Mammary epithelial cell (primary cell): ENCODE results near the gene CFAP69.

ENCODE experiments used
- EZH2 ChIP-seq: IDR thresholded peaks from 2 replicates; pipeline ENCODE4 v1.6.1; 2012; ENCODE audit warnings: low read length, inconsistent platforms, borderline replicate concordance
- TF ChIP-seq, protein P1 (sequence below), 2 donors: IDR thresholded peaks in 1 of 2; conservative IDR thresholded peaks in 1 of 2; 2 replicates each; pipeline ENCODE4 v1.5.1; 2011 to 2012; ENCODE audit warnings: inconsistent platforms in 2 of 2, low read length in 2 of 2, mild to moderate bottlenecking in 2 of 2, control low read depth in 1 of 2, low read depth in 1 of 2; ENCODE audit not compliant: insufficient read depth in 1 of 2; ENCODE audit errors: extremely low read depth in 1 of 2

DNA sequence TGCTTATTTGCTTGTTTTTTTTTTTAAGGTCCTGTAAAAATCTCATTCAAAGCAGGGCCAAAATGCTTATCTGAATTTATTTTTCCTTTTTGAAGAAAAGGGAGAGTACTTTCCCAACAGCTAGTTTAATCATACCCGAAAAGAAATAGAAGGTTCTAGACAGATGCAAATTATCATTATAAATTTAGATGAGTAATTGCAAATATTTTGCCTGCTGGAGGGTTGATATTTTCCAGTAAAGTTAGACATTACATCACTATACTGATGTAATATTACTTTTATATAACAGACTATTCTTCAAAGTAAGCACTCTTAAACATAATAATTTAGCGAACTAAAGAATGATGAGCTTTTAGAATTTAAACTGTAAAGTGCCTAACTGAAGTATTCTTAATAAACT is 14.1 kb upstream of the CFAP69 start:
- TF ChIP-seq, protein P1, sequence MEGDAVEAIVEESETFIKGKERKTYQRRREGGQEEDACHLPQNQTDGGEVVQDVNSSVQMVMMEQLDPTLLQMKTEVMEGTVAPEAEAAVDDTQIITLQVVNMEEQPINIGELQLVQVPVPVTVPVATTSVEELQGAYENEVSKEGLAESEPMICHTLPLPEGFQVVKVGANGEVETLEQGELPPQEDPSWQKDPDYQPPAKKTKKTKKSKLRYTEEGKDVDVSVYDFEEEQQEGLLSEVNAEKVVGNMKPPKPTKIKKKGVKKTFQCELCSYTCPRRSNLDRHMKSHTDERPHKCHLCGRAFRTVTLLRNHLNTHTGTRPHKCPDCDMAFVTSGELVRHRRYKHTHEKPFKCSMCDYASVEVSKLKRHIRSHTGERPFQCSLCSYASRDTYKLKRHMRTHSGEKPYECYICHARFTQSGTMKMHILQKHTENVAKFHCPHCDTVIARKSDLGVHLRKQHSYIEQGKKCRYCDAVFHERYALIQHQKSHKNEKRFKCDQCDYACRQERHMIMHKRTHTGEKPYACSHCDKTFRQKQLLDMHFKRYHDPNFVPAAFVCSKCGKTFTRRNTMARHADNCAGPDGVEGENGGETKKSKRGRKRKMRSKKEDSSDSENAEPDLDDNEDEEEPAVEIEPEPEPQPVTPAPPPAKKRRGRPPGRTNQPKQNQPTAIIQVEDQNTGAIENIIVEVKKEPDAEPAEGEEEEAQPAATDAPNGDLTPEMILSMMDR (conservative IDR thresholded peaks at IDR 0.05 in 1 of 2, IDR thresholded peaks at IDR 0.05 in 1 of 2; ENCODE audit: extremely low read depth in 1 of 2, insufficient read depth in 1 of 2, low read depth in 1 of 2, low read length in 2 of 2), result no peak
- no peak for TF ChIP-seq EZH2
